ENCODE measurements around the gene OGT.

DNA sequence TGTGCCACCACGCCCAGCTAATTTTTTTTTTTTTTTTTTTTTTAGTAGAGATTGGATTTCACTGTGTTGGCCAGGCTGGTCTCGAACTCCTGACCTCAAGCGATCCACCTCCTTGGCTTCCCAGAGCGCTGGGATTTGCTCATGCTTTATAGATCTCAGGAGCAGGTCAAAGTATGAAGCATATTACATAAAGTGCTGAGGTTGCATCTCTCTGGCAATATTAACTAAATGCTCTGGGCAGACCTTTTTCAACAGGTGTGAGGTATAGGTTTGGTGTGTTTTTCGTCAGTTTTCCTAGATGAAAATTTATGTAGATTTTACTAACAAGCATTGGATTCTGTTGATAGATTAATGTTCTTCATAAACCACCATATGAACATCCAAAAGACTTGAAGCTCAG is 26.0 kb downstream of the OGT start:
- no peak for TF ChIP-seq ZBTB6 (tag by site-specific recombination; IDR thresholded peaks at IDR 0.05)
- no peak for TF ChIP-seq ZNF175 (tag by site-specific recombination; IDR thresholded peaks at IDR 0.05)
- TF ChIP-seq CTCF (tag by site-specific recombination; IDR thresholded peaks at IDR 0.05) = no peak
- TF ChIP-seq ZNF121 (tag by site-specific recombination; IDR thresholded peaks at IDR 0.05) = no peak; the same call in 1 of the 2 replicates
- no peak for TF ChIP-seq ZBTB1 (tag by site-specific recombination; IDR thresholded peaks at IDR 0.05)
- TF ChIP-seq ZNF501 (tag by site-specific recombination; IDR thresholded peaks at IDR 0.05) = no peak
- TF ChIP-seq HOXA7 (CRISPR knock-in tag; IDR thresholded peaks at IDR 0.05; ENCODE audit: borderline replicate concordance) = no peak
- no peak for TF ChIP-seq ZNF660 (tag by site-specific recombination; IDR thresholded peaks at IDR 0.05)
- TF ChIP-seq ZNF704 (tag by site-specific recombination; IDR thresholded peaks at IDR 0.05) = no peak
- TF ChIP-seq ZNF280D (tag by site-specific recombination; IDR thresholded peaks at IDR 0.05) = no peak
- TF ChIP-seq ZNF24 (tag by site-specific recombination; IDR thresholded peaks at IDR 0.05) = no peak

All from HEK293 (cell line).